HEK293T (cell line): ENCODE measurements around the gene UCP3.

Experiments used
- BHLHE40 ChIP-seq: fragments of 450-650 bp; IDR thresholded peaks from 2 replicates; pipeline ENCODE4 v1.6.1; 2016; ENCODE audit warnings: mild to moderate bottlenecking, moderate library complexity, borderline replicate concordance
- HDGF ChIP-seq: fragments of 450-650 bp; IDR thresholded peaks from 2 replicates; pipeline ENCODE4 v1.6.1; 2017; ENCODE audit warnings: antibody characterized with exemption, borderline replicate concordance

GRCh38 chr11:73989156-73989555, 19.7 kb downstream of the UCP3 start:
- TF ChIP-seq BHLHE40, result no peak
- TF ChIP-seq HDGF, result no peak
